ENCODE results near the gene AOAH. TPM values are rescaled to one million over a fixed set of nuclear protein-coding genes. Genes with fewer than 3 reads are reported as not detected.

The AOAH gene
- total RNA-seq, 1 experiment from 2014 or later, result not detected

- Histone ChIP-seq H3K9me3 (ENCODE audit: low read depth, low read length, poor library complexity, severe bottlenecking) (no peaks in the 10 kb centered on the region), H3K36me3 (ENCODE audit: insufficient read depth, low read length, poor library complexity, severe bottlenecking) (no peaks in the 10 kb centered on the region), H3K27ac (ENCODE audit: low read depth, low read length, poor library complexity, severe bottlenecking) (no peak overlapping the region), H3K4me3 (ENCODE audit: low read depth, low read length, poor library complexity, severe bottlenecking) (no peak overlapping the region), H3K27me3 (replicated peaks; ENCODE audit: insufficient read depth, low read depth, low read length, poor library complexity) (no peaks in the 10 kb centered on the region), H3K4me1 (ENCODE audit: insufficient read depth, low read length, poor library complexity, severe bottlenecking) (no peaks in the 10 kb centered on the region)
- ChIA-PET CTCF (no interaction called here), POLR2A (ENCODE audit: low non-redundant PET) (no interaction called here)
- intact Hi-C loops (cut with micrococcal nuclease; ENCODE audit: unreplicated experiment), result no loop called here
- TF ChIP-seq CTCF (conservative IDR thresholded peaks at IDR 0.05; ENCODE audit: low read depth, low read length) (no peak), EZH2 (IDR thresholded peaks at IDR 0.05; ENCODE audit: borderline replicate concordance, low read depth, low read length, poor library complexity, severe bottlenecking) (no peak)
- no peak for DNase-seq (ENCODE audit: low spot score)
- no TSS peak for BruUV-seq (replicated peaks)
Measured at GRCh38 chr7:36734731-36735130, 10.4 kb upstream of the AOAH start.

GRCh38 chr7:36733411-36733810 is 9.1 kb upstream of the AOAH start:
- POLR2A ChIA-PET (ENCODE audit: low non-redundant PET), result no interaction called here
- no peak for DNase-seq (ENCODE audit: low spot score)
- TF ChIP-seq CTCF (conservative IDR thresholded peaks at IDR 0.05; ENCODE audit: low read depth, low read length) (no peak), EZH2 (IDR thresholded peaks at IDR 0.05; ENCODE audit: borderline replicate concordance, low read depth, low read length, poor library complexity, severe bottlenecking) (no peak)

GRCh38 chr7:36732806-36733205 is 8.5 kb upstream of the AOAH start:
- DNase-seq (ENCODE audit: low spot score), result no peak
- ChIA-PET CTCF (no interaction called here), POLR2A (ENCODE audit: low non-redundant PET) (no interaction called here)
- H3K4me3 ChIP-seq (ENCODE audit: low read depth, low read length, poor library complexity, severe bottlenecking), result no peak overlapping the region
- H3K27ac ChIP-seq (ENCODE audit: low read depth, low read length, poor library complexity, severe bottlenecking), result no peak overlapping the region
- no peaks in the 10 kb centered on the region for H3K4me1 ChIP-seq (ENCODE audit: insufficient read depth, low read length, poor library complexity, severe bottlenecking)
- TF ChIP-seq EZH2 (IDR thresholded peaks at IDR 0.05; ENCODE audit: borderline replicate concordance, low read depth, low read length, poor library complexity, severe bottlenecking) (no peak), CTCF (conservative IDR thresholded peaks at IDR 0.05; ENCODE audit: low read depth, low read length) (no peak)
- H3K9me3 ChIP-seq (ENCODE audit: low read depth, low read length, poor library complexity, severe bottlenecking), result no peaks in the 10 kb centered on the region
- intact Hi-C loops (cut with micrococcal nuclease; ENCODE audit: unreplicated experiment), result no loop called here
- no peaks in the 10 kb centered on the region for H3K27me3 ChIP-seq (replicated peaks; ENCODE audit: insufficient read depth, low read depth, low read length, poor library complexity)
- no TSS peak for BruUV-seq (replicated peaks)
- H3K36me3 ChIP-seq (ENCODE audit: insufficient read depth, low read length, poor library complexity, severe bottlenecking), result no peaks in the 10 kb centered on the region

More at GRCh38 chr7:36733411-36733810, 9.1 kb upstream of the AOAH start:
- Histone ChIP-seq H3K4me3 (ENCODE audit: low read depth, low read length, poor library complexity, severe bottlenecking) (no peak overlapping the region), H3K27ac (ENCODE audit: low read depth, low read length, poor library complexity, severe bottlenecking) (no peak overlapping the region), H3K9me3 (ENCODE audit: low read depth, low read length, poor library complexity, severe bottlenecking) (no peaks in the 10 kb centered on the region), H3K4me1 (ENCODE audit: insufficient read depth, low read length, poor library complexity, severe bottlenecking) (no peaks in the 10 kb centered on the region), H3K36me3 (ENCODE audit: insufficient read depth, low read length, poor library complexity, severe bottlenecking) (no peaks in the 10 kb centered on the region), H3K27me3 (replicated peaks; ENCODE audit: insufficient read depth, low read depth, low read length, poor library complexity) (no peaks in the 10 kb centered on the region)
- intact Hi-C loops (cut with micrococcal nuclease; ENCODE audit: unreplicated experiment), result no loop called here
- CTCF ChIA-PET, result no interaction called here
- no TSS peak for BruUV-seq (replicated peaks)
